GM12874 (cell line): ENCODE measurements around the gene HPSE2.

Experiments used
- CTCF ChIP-seq: IDR thresholded peaks from 2 replicates; pipeline ENCODE4 v1.5.1; 2011; ENCODE audit warnings: low read depth, mild to moderate bottlenecking, control low read depth, low read length, moderate library complexity; ENCODE audit not compliant: insufficient read depth

Gene HPSE2

GRCh38 chr10:99080275-99080945 lies 155.2 kb downstream of the HPSE2 start:
- no peak for TF ChIP-seq CTCF

GRCh38 chr10:99062591-99062990 lies 173.1 kb downstream of the HPSE2 start:
- TF ChIP-seq CTCF = no peak

GRCh38 chr10:99058762-99059161 lies 176.9 kb downstream of the HPSE2 start:
- TF ChIP-seq CTCF = no peak

- TF ChIP-seq CTCF = no peak
Measured at GRCh38 chr10:99057936-99058690, 177.5 kb downstream of the HPSE2 start.

GRCh38 chr10:99045671-99046070 lies 190.0 kb downstream of the HPSE2 start:
- TF ChIP-seq CTCF = no peak

GRCh38 chr10:99042051-99042771 lies 193.4 kb downstream of the HPSE2 start:
- TF ChIP-seq CTCF = no peak

- no peak for TF ChIP-seq CTCF
Measured at GRCh38 chr10:99041468-99041867, 194.2 kb downstream of the HPSE2 start.
